Stimulated activated CD8-positive, alpha-beta memory T cell treated with anti-CD3 and anti-CD28 coated beads, Interleukin-15, amount 100 ng/mL, for 1 hour (primary cell): ENCODE results near the gene FNTB.

Experiments used
- DNase-seq: peaks from one replicate; pipeline ENCODE4 v3.0.0-alpha.2; 2020; ENCODE audit warnings: low read depth

Gene FNTB, protein sequence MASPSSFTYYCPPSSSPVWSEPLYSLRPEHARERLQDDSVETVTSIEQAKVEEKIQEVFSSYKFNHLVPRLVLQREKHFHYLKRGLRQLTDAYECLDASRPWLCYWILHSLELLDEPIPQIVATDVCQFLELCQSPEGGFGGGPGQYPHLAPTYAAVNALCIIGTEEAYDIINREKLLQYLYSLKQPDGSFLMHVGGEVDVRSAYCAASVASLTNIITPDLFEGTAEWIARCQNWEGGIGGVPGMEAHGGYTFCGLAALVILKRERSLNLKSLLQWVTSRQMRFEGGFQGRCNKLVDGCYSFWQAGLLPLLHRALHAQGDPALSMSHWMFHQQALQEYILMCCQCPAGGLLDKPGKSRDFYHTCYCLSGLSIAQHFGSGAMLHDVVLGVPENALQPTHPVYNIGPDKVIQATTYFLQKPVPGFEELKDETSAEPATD

DNA sequence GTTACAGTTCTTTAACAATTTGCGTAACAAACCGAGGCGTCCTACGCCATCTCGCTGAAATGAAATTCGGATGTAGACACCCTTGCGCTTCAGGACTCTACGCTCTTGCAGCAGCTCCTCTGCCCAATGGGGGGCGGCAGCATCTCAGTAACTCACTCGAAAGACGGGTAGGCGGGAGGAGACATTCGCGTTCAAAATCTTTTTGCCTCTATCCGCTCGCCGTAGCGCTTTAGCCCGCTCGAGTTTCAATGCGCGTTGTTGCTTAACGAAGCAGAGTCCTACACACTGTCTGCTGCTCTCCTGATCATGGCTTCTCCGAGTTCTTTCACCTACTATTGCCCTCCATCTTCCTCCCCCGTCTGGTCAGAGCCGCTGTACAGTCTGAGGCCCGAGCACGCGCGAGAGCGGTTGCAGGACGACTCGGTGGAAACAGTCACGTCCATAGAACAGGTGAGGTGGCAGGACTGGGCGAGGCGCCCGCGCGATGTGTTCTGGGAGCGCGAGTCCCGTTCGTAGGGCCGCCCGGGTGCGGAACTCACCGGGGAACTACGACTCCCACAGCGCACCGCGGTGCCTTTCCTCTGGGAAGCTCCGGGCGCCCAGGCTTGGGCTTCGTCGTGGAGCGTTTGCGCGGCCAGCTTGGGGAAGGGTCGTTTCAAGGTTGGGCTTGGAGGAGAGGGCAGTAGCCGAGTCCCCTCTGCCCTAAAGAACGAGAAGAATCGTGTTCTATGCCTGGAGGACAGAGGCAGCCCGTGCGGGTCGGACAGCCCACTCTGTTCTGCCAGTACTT lies at the start of gene FNTB:
Gene FNTB (plus strand): TSS at position 248 of the 790 bp plus-strand sequence. CDS start 59 bp downstream, at position 307.
- DNase-seq = peak; percentile 83

GRCh38 chr14:64937171-64937820 lies 49.4 kb upstream of the FNTB start:
- no peak for DNase-seq

DNA sequence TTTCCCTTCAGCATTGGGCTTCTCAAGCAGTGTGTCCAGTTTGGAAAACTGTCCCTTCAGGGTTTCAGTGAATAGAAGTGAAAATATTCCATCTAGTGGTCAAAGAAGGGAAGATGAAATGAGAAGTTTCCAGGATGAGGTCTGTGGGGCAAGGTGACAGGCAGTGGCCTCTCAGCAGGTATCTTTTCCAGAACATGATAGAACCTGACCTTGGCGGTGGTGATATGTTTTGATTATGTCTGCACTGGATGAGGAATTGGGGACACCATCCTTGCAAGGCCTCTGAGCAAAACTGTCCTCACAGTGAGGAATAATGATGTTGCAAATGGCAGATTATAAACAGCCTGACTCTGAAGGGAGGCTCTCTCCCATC lies 48.9 kb upstream of the FNTB start:
- no peak for DNase-seq

DNA sequence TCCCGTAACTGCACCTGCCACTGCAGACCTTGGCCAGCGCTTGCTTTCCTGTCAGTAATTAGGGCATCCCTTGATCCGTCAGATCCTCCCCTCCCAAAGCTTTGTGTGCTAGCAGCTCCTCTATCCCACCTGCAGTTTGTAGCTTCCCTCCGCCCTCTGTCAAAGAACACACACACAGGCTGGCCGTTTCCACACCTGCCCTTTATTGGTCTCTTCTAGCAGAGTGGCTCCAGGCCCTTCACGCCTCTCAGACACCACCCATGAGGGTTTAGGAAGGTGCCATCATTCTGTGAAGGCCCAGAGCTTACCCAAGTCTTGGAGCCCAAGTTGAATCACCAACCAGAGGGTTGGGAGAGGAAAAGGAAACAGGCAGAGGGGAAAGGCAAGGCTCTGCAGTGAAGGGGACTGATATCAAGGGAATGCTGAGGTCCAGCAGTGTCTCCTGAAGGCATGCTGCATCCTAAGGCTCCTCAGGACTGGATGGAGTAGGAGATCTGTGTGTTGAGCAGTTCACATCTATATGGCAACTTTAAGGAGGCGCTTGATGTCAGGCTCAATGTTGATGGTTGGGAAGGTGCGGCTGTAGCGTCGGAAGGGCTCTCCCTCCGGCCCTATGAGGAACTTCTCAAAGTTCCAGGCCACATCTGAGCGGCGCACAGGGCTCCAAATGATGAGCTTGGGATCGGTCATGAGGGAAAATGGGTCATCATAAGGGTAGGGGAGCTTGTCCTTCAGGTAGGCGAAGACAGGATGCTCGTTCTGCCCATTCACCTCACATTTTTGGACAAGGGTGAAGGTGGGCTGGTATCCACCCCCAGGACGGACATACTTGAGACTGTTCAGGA lies 47.5 kb upstream of the FNTB start:
- DNase-seq = no peak

DNA sequence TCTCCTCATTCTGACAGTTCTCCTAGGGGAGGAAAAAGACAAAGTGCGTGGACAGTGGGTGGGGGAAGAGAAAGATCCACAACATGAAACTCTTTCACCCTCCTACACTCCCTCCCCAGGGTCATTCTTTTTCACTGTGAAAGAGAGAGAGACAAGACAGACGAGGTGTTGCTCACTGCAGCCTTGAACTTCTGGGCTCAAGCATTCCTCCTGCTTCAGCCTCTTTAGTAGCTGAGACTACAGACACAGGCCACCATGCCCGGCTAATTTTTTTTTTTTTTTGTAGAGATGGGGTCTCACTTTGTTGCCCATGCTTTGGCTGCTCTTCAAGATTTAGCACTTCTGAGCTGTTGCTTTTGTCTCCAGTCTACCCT lies 46.9 kb upstream of the FNTB start:
- no peak for DNase-seq

DNA sequence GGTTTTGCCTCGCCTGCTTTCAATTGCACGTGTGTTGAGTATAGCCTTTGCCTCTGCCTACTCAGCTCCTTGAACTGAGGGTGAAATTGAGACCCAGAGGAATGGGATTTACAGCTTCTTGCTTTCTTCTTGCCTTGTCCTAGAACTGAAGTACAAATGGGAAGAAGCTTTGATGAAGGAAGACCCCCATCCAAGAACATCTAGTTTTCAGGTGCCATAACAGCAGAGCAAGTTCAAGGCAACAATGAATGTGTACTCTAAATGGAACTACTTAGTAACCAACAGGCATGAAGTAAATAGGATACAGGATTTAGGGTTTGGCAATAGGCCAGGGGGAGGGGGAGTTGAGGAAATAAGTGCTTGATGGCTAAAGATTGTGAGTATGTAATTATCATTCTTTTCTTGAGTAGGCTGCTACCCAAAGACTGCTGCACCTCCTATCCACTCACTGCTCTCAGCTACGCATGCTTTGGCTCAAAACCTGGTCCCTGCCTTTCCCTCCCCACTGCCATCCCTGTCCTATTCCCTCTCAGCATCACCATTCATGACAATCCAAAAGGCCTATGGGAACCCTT lies 46.3 kb upstream of the FNTB start:
- DNase-seq = no peak

GRCh38 chr14:64942531-64943111 lies 44.1 kb upstream of the FNTB start, which contains the start of gene GPX2:
TSS of gene GPX2 (minus strand) at chr14:64942745. CDS start at chr14:64942726, 19 bp downstream.
- no peak for DNase-seq

DNA sequence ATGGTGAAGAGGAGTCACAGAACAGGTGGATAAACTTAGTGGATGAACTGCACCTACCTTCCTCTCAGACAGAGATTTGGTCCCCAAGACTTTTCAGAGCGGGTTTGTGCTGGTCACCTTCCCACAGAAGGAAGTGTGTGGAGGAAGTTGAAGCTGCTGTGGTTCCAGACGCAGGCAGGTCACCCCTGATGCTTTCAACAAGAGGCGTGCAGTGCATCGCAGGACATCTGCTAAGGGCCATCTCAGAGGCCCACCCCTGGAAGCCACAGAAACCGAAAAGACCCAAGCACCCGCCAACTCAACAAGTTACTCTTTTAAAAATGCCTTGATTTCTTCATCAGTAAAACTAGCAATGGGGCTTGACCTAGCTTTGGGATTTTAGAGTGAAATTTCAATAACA lies 43.1 kb upstream of the FNTB start:
- DNase-seq = no peak

GRCh38 chr14:64944041-64944440 lies 42.7 kb upstream of the FNTB start:
- DNase-seq = no peak

- DNase-seq = no peak
These were observed 41.8 kb upstream of the FNTB start for GRCh38 chr14:64944861-64945260.

- no peak for DNase-seq
These were observed 41.1 kb upstream of the FNTB start for GRCh38 chr14:64945431-64946178.

GRCh38 chr14:64946310-64947045 lies 40.2 kb upstream of the FNTB start:
- no peak for DNase-seq

- no peak for DNase-seq
These were observed 38.7 kb upstream of the FNTB start for GRCh38 chr14:64947710-64948611.

- DNase-seq = no peak
These were observed 38.0 kb upstream of the FNTB start for GRCh38 chr14:64948612-64949210.

GRCh38 chr14:64950889-64951288 lies 35.8 kb upstream of the FNTB start:
- no peak for DNase-seq

GRCh38 chr14:64951291-64951690 lies 35.4 kb upstream of the FNTB start:
- no peak for DNase-seq

DNA sequence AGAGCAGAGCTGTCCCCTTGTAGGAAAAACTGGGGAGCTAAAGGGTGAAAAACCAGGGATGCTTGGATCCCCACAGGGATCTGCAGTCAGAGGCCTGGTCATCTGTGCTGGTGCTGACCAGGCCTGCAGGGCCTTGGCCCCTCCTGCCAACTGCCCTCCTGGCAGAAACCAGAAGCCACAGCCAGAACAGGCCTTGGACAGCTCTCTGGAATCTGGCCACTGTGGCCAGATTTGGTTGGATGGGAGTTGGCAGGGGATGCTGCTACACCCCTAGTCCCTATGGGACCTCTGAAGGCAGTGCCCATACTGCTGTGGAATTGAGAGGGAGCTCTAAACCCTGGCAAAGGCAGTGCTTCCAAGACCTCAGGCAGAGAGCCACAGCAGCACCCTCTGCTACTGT lies 35.0 kb upstream of the FNTB start:
- DNase-seq = no peak
